Measurements from ENCODE around the gene TIGD2.

Gene TIGD2

DNA sequence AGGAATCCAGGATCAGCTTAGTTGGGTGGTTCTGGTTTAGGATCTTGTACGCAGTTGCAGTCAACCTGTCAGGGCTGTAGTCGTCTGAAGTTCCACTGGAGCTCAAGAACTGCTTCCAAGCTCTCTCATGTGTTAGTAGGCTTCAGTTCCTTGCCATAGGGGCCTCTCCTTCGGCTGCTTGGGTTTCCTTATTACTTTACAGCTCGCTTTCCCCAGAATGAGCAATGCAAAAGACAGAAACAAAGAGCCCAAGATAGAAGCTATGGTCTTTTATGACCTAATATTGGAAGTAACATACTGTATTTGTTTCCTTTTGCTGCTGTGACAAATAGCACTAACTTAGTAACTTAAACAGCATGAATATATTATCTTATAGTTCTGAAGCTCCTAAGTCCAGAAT, 51.7 kb downstream of the TIGD2 start:
- no peak for TF ChIP-seq POLR2A (IDR thresholded peaks at IDR 0.05; ENCODE audit: extremely low read depth, insufficient read length)
- no peak overlapping the region for H3K4me3 ChIP-seq (ENCODE audit: low read depth, low read length)
- no peak for DNase-seq (ENCODE audit: low read depth)

DNA sequence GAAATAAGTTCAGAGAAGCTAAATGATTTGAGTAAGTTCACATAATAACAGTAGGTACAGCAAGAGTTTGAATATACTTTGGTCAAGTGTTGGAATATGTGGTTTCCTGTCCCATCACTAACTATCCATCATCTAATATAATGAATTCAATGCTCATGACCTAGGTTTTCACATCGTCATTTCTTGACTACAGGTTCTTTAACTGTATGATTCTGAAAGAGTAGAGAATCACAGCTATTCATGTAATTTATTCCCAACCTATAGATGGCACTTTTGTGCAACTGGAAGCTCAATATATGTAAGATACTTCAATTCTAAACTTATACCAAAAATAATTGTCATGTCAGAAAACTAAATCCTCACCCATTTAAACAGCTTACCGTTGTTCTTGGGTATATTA, 53.1 kb downstream of the TIGD2 start:
- TF ChIP-seq, protein P1, sequence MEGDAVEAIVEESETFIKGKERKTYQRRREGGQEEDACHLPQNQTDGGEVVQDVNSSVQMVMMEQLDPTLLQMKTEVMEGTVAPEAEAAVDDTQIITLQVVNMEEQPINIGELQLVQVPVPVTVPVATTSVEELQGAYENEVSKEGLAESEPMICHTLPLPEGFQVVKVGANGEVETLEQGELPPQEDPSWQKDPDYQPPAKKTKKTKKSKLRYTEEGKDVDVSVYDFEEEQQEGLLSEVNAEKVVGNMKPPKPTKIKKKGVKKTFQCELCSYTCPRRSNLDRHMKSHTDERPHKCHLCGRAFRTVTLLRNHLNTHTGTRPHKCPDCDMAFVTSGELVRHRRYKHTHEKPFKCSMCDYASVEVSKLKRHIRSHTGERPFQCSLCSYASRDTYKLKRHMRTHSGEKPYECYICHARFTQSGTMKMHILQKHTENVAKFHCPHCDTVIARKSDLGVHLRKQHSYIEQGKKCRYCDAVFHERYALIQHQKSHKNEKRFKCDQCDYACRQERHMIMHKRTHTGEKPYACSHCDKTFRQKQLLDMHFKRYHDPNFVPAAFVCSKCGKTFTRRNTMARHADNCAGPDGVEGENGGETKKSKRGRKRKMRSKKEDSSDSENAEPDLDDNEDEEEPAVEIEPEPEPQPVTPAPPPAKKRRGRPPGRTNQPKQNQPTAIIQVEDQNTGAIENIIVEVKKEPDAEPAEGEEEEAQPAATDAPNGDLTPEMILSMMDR (IDR thresholded peaks at IDR 0.05; ENCODE audit: low read depth, low read length) = no peak
- TF ChIP-seq, protein P2, sequence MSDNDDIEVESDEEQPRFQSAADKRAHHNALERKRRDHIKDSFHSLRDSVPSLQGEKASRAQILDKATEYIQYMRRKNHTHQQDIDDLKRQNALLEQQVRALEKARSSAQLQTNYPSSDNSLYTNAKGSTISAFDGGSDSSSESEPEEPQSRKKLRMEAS (IDR thresholded peaks at IDR 0.05; ENCODE audit: low read depth, low read length) = no peak
- TF ChIP-seq POLR2A (IDR thresholded peaks at IDR 0.05; ENCODE audit: extremely low read depth, insufficient read length) = no peak
- no peak for TF ChIP-seq MYC (IDR thresholded peaks at IDR 0.05; ENCODE audit: low read depth, low read length)
- H3K4me3 ChIP-seq (ENCODE audit: low read depth, low read length) = no peak overlapping the region
- no peak for DNase-seq (ENCODE audit: low read depth)
